GM21576 (cell line): ENCODE results near the gene DUOXA2.
"Not testable (repeated sequence)": the region's sequence is repeated elsewhere in the genome, so short reads cannot be mapped to it uniquely, and the experiment has no call there.

Experiments
- ATAC-seq: cut with Tn5 transposase; IDR thresholded peaks from one replicate; pipeline ENCODE4 v1.9.1; 2021; ENCODE audit warnings: mild to moderate bottlenecking, moderate library complexity; ENCODE audit not compliant: unreplicated experiment

The DUOXA2 gene

DNA sequence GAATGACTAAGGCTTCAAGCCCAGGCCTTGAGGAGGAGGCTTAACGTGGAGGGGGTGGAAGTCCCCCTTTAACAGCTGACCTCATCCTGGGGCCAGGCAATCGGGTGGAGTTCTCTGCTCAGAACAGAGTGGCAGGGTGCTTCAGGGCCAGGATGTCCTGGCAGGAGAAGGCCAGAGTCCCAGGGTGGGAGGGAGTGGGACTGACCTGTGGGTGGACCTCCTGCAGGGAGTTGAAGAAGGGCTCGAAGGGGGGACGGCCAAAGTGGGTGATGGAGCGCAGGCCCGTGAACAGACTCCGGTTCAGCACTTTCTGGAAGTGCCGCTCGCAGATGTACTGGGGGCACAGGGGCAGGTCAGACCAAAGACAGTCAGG lies 19.8 kb upstream of the DUOXA2 start:
- no peak for ATAC-seq

DNA sequence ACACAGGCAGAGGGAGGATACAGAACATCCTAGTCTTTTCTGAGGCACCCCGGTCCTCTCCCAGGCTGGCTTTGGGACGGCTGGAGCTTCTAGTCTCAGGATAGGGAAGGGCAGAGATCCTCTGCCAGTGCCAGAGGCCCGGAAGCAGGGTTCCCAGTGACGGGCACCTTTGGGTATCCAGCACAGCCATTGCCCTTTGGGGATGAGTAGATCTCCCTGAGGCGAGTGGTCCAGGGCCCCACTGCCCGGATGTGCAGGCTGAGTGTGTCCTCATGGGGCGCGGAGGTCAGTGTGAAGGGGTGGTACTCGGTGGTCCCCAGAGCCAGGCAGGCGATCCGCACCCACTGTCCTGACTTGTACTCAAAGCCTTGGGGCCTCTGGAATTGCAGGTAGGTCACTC lies 18.5 kb upstream of the DUOXA2 start:
- no peak for ATAC-seq

DNA sequence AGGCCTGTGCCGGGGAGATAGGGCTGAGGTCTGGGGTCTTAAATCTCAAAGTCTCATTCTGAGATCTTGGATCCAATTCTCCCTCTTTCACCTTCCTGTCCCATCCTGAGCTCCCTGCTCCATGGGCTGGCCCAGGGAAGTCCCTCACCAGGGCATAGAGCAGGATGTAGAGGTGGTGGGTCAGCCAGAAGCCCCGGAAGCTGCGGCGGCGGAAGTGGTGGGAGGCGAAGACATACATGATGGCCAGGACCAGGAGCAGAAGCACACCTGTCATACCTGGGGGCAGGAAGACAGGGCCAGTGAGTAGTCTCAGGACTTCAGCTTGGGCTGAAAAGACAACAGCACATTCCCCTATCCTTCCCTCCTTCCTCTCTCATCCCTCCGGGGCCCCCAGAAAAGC lies 16.7 kb upstream of the DUOXA2 start:
- ATAC-seq = no peak

DNA sequence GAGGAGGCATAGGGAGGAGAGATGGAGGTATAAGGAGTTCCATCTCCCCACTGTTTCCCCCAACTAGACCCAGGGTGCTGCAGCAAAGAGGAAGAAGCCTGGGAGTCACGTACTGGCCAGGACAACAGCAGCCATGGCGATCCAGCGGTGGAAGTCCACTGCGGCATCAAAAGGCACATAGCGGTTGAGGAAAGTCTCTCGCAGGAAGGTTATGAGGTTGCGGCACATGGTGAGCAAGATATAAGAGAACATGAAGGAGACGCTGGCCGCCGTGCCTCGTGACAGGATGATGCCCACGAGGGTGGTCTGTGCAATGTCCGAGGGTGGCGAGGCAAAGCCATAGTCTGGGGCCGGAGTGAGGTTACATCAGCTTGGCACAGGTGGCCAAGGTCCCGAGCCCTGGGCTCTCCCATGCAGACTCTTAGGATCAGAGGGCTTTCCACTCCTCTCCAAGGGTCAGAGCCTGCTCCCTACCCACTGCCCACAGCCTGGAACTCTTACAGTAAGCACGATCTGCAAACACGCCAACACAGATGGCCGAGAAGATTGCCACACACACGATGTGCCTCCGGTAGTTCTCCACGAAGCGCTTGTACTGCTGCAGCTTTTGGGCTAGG lies 14.5 kb upstream of the DUOXA2 start:
- no peak for ATAC-seq

DNA sequence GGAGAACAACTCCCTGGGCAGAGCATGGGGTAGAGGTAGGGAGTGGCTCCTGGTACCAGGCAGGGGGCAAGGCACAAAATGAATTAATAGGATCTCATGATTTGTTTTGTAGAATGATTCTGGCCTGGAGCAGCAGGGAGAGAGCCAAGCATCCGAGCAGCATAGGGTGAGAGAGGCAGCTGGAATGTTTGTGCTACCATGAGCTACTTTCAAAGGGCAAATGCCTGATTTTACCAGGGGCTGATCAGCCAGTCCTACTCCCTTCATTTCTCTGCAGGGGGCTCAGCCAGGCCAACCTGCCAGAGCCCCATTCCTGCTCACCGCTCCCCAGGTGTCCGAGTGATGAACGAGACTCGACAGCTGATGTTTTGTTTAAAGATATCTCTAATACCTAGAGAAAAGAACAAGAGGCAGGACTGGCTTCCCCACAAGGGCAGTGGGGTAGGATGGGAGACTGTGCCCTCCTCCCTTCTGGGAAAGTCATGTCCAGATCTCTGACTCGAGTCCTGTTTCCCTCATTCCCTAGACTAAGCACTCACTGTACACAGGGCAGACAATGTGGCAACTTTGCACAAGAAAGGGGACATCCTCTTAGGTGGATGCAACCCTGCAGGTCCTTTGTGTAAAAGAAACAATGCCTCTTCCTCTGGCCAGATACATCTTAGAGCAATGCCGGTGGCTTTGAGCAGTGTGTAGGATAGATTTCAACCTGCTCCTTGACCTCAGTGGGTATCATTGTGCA lies 13.1 kb upstream of the DUOXA2 start:
- ATAC-seq = no peak

DNA sequence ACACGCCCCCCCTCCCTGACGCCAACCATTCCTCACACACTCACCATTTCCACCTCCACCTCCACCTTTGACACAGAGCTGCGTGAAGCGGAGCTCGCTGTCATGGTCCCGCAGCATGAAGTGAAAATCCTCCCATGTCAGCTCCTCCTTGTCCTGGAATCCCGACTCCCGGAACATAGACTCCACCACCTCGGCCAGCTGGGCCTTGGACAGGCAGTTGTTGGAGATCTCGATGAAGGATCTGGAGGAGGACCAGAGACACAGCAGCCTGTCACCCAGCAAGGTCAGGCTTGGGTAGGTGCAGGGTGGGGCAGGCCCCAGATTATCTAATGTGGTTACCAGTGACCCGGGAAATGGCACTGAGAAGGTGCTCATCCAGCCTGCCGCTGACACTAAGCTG lies 12.4 kb upstream of the DUOXA2 start:
- no peak for ATAC-seq

DNA sequence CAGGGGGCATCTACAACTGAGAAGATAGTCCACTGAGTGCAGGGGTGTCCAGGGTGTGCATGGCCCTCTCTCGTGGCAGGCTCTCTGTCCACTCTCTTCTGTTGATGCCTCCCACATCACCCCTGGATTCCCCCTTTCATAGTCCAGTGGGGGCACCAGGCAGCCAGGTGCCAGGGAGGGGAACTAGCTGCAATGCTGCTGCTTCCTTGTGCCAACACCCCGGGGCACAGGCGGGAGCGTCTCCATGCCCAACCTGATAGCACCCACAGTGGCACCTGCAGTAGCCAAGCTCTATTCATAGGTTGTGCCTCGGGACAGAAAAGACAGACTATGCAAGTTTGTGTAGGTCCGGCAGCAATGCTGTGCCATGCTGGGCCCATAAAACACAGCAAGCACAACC lies 11.9 kb upstream of the DUOXA2 start:
- no peak for ATAC-seq

DNA sequence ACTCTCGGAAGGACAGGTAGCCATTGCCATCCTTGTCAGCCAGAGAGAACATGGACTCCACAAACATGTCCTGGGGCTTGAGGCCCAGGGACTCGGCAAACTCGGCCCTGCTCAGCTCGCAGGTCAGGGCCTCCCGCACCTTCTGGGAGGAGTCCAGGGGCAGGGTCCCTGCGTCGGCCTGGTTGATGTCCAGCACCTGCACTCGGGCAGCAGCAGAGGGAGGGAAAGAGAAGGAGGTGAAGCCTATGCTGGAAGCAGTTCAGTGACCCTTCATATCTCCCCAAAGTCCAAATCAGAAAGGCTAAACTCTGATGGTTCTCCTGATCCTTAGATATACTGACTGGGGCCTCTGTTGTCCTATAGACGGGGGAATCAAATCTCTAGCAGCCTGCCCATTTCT lies 10.0 kb upstream of the DUOXA2 start:
- ATAC-seq = not testable (repeated sequence)

DNA sequence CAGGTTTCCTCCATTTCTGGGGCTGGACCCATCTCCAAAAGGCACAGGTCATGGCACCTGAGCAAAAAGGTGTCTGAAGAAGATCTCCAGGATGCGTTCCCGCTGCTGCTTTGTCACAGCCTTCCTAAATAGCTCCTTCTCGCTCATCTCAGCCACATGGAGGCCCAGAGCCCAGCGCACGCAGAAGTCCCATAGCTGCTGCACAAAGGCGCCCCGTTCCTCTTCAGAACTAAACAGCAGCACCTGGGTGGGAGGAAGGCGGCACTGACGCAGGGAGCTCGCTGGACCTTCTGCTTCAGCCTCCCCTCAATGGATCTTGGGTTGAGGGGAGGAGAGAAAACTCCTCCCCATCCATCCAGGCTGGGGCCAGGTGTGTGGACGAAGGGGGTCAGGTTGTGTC lies 8.5 kb upstream of the DUOXA2 start:
- no peak for ATAC-seq

DNA sequence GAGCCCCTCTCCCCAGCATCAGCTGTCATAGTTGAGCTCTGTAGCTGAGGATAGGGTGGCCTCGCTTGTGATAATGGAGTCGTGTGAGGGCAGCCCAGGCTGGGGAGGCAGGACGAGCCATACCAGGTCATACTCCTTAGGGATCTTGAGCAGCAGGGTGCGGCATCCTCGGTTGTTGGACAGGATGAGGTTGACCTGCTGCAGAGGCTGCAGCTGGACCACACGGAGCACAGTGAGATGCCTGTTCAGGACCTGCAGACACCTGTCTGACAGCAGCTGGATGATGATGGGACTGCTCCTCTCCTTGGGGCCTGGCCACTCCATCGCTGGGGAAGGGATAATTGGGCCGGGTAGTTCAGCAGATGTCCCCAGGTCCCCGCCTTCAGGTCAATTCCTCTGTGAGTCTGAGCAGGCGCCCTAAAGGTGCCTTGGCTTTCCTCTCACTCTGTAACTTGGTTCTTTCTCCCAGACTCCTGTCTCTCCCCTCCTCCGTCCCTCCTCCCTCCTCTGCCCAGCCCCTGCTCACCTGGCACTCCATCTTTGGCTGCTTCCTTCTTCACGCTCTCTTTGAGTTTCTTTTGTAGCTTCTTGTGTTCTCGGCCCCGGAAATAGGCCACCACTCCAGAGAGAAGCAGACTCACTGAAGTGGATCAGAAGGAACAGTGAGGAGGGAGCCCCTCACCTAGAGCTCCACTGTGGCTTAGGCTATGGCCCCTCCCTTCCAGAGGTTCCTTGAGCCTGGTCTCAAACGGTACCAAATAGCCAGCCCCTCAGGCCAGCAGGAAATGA lies 7.9 kb upstream of the DUOXA2 start:
- ATAC-seq = no peak

DNA sequence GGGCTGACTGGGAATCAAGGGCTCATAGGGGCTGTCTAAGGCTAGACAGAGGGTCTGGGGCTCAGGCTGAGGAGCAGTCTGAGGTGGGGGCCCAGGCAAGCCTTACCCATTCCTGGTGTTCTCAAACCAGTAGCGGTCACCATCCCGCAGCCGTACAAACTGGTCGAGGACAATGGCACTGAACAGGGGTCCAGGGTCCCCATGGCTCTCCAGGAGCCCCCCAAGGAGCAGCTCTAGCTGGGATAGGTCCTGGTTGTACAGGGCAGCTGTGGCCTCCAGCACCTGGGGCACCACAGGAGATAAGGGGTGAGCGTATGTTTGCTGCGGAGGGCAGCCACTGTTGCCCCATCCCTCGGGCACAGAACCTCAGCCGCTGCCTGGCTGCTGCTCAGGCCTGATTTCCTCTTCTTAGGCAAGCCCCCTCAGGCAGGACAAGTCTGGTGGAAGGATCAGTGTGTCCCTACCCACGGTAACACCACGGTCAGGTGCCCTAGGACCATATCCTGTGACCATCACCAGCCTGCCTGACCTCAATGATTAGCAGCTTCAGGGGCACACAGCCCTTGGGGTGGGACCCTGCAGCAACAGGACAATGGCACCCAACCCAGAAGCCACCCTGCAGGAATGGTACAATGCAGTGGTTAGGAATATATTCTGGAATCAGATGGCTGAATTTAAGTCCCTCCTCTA lies 6.0 kb upstream of the DUOXA2 start:
- no peak for ATAC-seq

DNA sequence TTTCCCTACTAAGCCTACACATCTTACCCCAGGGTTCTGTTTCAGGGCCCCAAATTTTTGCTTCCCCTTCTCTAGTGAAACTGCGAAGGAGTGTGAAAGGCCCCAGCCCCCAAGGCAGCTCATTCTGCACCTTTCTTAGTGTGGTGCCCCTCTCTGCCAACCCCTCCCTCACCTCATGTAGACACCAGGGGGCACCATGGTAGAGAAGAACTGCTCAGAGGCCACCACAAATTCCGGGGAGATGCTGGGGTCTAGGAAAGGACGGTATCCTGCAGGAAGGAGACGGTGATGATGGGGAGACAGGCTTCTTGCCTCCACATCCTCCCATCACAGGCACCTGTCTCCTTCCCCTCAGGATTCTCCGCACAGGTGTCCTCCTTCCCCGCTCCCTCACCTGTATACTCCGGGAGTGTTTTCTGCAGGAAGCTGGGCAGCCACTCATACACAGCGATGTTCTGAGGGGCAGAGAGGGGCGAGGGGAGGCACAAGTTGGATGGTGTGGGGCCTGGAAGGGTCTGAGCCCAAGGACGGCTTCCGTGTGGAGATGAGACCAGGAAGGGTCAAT lies 3.8 kb upstream of the DUOXA2 start:
- ATAC-seq = no peak

DNA sequence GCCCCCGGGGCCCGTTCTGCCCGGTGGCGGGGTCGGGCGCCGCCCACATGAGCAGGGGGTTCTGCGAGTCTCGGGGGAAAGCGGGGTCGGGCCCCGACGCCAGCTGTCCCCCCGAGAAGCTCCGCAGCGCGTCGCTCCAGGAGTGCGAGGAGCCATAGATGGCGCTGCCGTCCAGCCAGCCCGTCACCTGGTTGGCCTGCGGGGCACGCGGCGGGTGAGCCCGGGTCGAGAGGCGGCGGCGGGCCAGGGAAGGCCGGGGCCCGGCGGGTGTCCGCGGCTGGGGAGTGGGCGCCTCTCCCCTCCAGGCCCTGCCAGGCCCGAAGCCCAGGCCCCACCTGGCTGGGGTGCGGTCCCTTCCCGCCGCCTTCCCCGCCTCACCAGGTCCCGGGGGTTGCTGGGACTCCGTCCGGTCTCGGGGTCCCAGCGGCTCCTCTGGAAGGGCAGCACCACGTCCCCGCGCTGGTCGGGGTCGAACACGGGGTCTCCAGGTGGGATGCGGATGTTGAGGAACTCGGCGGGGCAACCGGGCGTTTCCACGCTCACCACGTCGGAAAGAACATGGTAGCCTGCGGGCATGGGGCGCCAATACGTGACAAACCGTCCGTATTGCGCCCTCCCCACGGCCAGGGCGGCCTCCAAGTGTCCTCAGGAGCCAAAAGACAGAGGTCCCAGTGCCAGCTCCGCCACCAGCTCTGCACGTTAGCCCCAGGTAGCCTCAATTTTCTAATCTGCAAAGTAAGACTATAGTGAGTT lies 2.6 kb upstream of the DUOXA2 start:
- no peak for ATAC-seq

DNA sequence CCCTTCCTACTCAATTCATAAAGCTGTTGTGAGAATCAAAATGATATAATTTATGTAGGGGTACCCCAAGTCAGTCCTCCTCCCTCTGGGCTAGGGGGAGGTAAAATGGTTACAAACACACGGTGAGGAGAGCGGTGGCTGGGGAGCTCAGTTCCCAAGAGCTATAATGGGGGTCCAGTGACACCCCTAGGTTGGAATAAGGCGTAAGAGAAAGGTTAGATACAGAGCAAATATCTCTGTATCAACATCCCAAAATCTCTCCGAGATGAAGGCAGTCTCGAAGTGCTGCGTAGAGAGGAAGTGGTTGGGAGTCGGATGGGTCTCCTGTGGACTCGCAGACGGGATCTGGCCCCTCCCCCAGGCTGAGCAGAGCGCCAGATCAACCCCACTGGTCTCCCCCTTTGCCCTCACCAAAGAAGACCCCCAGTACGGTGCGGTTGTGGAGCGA lies 2.0 kb upstream of the DUOXA2 start:
- no peak for ATAC-seq

DNA sequence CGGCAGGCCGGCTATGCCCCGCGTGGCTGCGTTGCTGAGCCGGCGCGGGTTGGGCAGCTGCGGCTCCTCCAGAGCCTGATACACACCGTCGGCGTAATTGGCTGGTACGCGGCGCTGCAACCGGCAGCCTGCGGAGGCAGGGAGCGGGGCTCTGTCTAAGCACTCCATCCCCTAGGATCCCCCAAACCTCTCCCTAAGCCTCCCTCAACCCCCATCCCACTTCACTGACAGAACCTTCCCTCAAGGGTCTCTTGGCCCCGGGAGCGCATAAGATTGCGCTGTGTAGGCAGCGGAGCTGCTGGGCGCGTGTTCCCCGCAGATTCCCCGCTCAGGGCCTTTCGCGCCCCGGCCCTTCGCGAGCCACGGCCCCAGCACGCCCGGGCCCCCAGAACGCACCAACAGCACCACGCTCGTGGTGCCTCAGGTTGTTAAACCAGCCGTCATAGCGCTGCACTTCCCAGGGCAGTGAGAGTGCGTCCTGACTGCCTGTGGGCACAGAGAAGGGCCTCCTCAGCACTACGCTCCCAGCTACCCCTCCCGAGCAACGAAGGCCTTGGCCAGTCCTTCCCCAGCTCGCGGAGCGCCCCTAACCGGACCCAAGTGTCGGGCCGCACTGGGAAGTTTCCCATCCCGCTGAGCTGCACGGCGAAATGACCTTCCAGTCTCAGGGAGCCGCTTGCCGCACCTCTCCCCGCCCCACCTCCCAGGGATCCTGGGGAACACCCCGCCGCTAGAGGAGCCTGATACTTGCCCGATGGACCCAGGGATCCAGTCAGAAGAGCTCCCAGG lies 1.3 kb upstream of the DUOXA2 start:
- no peak for ATAC-seq

DNA sequence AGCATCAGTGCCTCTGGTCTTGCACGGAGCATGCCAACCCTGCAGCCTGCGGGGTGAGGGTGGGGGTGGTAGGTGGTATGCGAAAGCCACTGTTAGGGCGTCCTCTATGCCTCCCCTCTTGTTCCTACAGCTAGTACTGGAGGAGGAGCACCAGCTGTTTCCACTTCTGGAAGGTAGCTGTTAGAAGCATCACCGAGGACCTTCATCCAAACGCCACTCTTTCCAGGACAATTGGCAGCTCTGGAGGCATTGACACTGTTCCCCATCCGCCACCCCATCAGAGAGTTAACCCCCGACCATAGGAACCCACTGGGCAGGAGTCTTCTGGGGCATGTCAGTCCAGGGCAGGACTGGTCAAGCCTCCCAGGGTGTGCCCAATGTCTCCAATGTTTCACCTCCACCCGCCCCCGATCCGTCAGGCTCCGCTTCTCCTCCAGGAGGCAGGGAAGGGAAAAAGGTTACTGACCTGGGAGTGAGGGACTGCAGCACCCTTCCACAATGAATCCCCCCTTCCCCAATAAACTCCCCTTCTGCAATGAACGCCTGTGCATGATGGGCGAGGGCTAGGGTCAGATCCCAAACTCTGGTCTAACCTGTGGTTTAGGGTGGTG lies 641 bp upstream of the DUOXA2 start:
- no peak for ATAC-seq

DNA sequence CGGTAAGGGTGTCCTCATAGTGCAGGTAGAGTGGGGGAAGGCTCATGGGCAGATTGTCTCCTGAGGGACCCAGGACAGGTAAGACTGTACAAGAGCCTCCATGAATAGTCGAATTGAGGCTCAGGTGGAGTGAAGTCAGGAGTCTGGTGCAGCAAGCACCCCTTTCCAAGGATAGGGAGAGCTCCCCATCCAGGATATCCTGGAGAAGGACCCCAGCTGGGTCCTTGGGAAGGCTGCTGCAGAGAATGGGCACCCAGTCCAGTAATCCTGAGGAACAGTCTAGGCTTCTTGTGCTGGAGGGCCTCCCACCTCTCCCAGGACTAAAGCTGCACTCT lies 592 bp downstream of the DUOXA2 start:
- ATAC-seq = no peak

DNA sequence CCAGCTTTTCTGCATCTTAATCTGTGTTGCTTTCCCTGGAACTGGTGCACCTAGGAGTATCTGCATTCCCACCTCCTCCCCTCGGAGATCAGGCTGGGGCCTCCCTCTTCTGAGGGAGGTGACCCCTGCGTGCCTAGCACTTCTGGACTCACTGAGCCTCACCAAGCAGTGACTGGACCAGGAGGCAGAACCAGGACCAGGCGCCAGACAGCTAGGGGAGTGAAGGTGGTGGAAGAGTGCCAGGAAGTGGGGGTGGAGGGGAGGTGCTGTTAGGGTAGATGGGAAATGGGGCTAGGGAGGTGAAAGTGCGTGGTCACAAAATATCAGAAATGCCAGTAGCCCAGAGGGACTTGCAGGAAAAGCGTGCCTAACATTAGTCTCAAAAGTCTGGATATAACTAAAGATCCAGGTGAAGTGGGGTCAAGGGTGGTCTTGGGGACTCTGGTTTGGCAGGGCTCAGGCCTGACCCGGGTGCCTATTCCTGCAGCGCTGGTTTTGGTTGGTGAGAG lies 1.2 kb downstream of the DUOXA2 start:
- ATAC-seq = no peak

DNA sequence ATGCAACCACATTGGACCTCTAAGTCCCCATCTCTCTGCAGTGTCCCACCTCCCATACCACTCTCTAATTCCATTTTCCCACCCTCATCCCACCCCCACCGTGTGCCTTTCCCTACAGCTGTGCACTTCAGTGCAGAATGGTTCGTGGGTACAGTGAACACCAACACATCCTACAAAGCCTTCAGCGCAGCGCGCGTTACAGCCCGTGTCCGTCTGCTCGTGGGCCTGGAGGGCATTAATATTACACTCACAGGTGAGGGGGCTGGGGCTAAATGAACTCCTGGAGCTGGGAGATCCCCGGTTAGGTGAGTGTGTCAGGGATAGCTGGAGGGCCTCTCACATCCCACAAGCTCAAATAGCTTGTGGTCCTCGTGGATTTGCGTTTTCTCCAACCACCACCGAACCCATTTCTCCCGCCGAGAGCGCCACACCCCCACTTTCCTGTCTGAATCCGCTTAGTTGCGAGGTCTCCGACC lies 1.9 kb downstream of the DUOXA2 start:
- ATAC-seq = no peak
